GM18907 (cell line): Measurements from ENCODE around the gene ANAPC16.
"Not testable (repeated sequence)": the region's sequence is repeated elsewhere in the genome, so short reads cannot be mapped to it uniquely, and the experiment has no call there.

Experiments
- ATAC-seq: cut with Tn5 transposase; IDR thresholded peaks from one replicate; pipeline ENCODE4 v1.9.1; 2021; ENCODE audit warnings: mild to moderate bottlenecking, moderate library complexity; ENCODE audit not compliant: unreplicated experiment

Gene ANAPC16

GRCh38 chr10:72277340-72277995 lies 61.7 kb downstream of the ANAPC16 start:
- no peak for ATAC-seq

DNA sequence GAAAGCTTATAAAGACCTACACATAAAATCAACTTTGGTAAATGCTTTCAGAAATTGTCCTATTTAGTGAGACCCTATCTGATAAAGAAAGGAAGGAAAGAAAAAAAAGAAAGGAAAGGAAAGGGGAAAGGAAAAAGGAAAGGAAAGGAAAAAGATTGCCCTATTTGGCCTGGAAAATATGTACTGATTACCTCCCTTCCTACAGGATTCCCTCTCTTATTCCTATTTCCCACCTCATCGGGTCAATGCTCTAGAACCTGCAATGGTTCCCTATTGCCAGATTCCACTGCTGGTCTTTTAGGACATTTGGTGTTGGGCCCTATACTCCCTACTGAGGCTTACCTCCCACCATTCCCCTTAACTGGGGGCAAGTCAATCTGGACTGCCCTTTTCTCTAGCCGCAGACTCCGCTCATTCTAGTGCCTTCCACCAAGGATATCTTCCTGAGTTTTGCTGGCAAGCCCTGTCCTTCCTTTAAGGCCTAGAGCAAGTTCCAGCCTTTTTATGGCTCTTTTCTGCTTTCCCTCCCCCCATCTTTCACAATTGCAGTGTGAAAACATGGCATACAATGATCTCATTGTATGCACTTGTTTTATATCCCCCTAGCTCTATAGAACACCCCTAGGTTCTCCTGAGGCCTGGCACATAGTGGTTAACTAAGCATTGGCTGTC lies 62.3 kb downstream of the ANAPC16 start:
- ATAC-seq: no peak

- no peak for ATAC-seq
Observed at GRCh38 chr10:72278668-72279393, 63.0 kb downstream of the ANAPC16 start.

DNA sequence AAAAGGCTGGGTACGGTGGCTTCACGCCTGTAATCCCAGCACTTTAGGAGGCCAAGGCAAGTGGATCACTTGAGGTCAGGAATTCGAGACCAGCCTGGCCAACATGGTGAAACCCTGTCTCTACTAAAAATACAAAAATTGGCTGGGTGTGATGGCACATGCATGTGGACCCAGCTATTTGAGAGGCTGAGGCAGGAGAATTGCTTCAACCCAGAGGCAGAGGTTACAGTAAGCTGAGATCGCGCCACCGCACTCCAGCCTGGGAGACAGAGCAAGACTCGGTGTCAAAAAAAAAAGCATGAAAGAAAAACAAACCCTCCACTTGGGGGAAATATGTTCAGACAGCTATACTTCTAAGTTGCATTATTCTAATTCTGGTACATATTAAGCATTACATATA lies 63.8 kb downstream of the ANAPC16 start:
- ATAC-seq: not testable (repeated sequence)

DNA sequence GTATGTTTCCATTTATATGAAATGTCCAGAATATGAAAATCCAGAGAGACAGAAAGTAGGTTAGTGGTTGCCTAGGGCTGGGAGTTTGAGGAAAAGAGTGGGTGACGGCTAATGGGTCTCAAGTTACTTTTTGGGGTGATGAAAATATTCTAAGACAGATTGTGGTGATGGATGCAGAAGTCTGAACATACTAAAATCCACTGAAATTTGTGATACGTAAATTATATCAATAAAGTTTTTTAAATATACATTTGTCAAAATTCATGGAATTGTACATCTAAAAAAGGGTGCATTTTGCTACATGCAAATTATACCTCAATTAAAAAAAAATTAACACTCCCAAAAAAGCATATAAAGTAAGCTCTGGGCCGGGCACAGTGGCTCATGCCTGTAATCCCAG lies 67.3 kb downstream of the ANAPC16 start:
- no peak for ATAC-seq
